Common myeloid progenitor, CD34-positive (primary cell): ENCODE measurements around the gene CBL.
A peak's percentile ranks its signal among the peaks of the same experiment; 100 is the strongest.

ENCODE experiments used
- CTCF ChIA-PET: fragments of 350-600 bp; sonication (Branson Sonifier 250); formaldehyde crosslinking; loops from one replicate; lab custom pipeline; 2021; ENCODE audit warnings: antibody characterized with exemption; lab: Charles Lee
- POLR2A ChIA-PET: fragments of 350-600 bp; sonication (Branson Sonifier 250); formaldehyde crosslinking; loops from one replicate; lab custom pipeline; 2021; ENCODE audit warnings: antibody characterized with exemption; lab: Charles Lee
- DNase-seq, 3 donors: peaks; one replicate each; pipeline versions ENCODE4 v3.0.0 to v3.0.0-alpha.2; 2013
- H3K27ac ChIP-seq, 2 experiments: 1 replicate in 1 of 2; 2 replicates in 1 of 2; pipeline ENCODE4 v1.7.0; 2013; ENCODE audit warnings: inconsistent platforms in 2 of 2, low read length in 2 of 2, mild to moderate bottlenecking in 2 of 2, low read depth in 1 of 2, moderate library complexity in 1 of 2; ENCODE audit not compliant: severe bottlenecking in 2 of 2, insufficient read depth in 1 of 2, poor library complexity in 1 of 2
- H3K27me3 ChIP-seq, 5 experiments: replicated peaks in 2 of 5; 1 replicate in 3 of 5; 2 replicates in 2 of 5; pipeline versions ENCODE4 v1.6.1 to v1.7.0; 2013; ENCODE audit warnings: low read length in 4 of 5, mild to moderate bottlenecking in 2 of 5, moderate library complexity in 2 of 5, inconsistent platforms in 1 of 5; ENCODE audit not compliant: insufficient read depth in 5 of 5, control insufficient read depth in 4 of 5
- H3K36me3 ChIP-seq, 4 experiments: 1 replicate in 2 of 4; 2 replicates in 2 of 4; pipeline versions ENCODE4 v1.6.1 to v1.7.0; 2013; ENCODE audit warnings: low read length in 3 of 4, control low read depth in 1 of 4, mild to moderate bottlenecking in 1 of 4; ENCODE audit not compliant: control insufficient read depth in 4 of 4, insufficient read depth in 4 of 4
- H3K4me1 ChIP-seq, 4 experiments: 1 replicate in 3 of 4; 2 replicates in 1 of 4; pipeline versions ENCODE4 v1.6.1 to v1.7.1; 2013; ENCODE audit warnings: low read length in 3 of 4, mild to moderate bottlenecking in 3 of 4, control low read depth in 1 of 4, inconsistent platforms in 1 of 4, moderate library complexity in 1 of 4; ENCODE audit not compliant: control insufficient read depth in 4 of 4, insufficient read depth in 4 of 4; ENCODE audit errors: control extremely low read depth in 1 of 4
- H3K4me3 ChIP-seq, 7 experiments: 1 replicate in 4 of 7; 2 replicates in 3 of 7; pipeline versions ENCODE4 v1.5.1 to v1.7.0; 2013; ENCODE audit warnings: mild to moderate bottlenecking in 7 of 7, low read length in 6 of 7, moderate library complexity in 6 of 7, inconsistent platforms in 2 of 7, low read depth in 2 of 7, control low read depth in 1 of 7; ENCODE audit not compliant: insufficient read depth in 4 of 7, control insufficient read depth in 1 of 7; ENCODE audit errors: extremely low read depth in 1 of 7
- H3K9me3 ChIP-seq, 5 experiments: 1 replicate in 4 of 5; 2 replicates in 1 of 5; pipeline versions ENCODE4 v1.6.1 to v1.7.1; 2013; ENCODE audit warnings: low read length in 4 of 5, mild to moderate bottlenecking in 2 of 5, inconsistent platforms in 1 of 5, low read depth in 1 of 5, moderate library complexity in 1 of 5; ENCODE audit not compliant: control insufficient read depth in 4 of 5, insufficient read depth in 2 of 5; ENCODE audit errors: control extremely low read depth in 1 of 5
- WGBS: methylation state at CpG from one replicate; pipeline ENCODE4 v1.1.5; 2013; ENCODE audit not compliant: insufficient coverage; 5-methylcytosine and 5-hydroxymethylcytosine counted together

Gene CBL

DNA sequence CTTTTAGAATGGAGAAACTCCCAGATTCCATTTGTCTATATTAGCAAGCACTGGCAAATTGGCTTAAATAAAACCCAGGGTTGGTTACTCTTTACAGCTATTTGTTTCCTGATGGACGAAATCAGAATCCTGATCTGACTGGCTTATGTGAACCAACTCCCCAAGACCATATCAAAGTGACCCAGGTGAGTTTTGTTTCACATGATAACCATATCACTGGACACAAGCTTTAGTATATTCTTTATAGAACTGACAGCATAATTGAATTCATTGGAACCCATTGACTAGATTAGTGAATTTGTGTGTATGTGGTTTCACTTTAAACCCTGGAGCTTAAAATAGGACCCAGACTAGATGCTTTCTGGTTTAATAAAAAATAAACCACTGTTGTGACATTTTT is 71.5 kb downstream of the CBL start:
- POLR2A ChIA-PET: no interaction called here
- CTCF ChIA-PET: interaction anchor here (0.6 to 2.1 kb wide), 6 partner anchors 10 to 132 kb away, joined by 3 to 7 read pairs (median 4); no protein-coding TSS in a partner anchor
- no peak for DNase-seq
- no peaks in the 10 kb centered on the region for H3K27me3 ChIP-seq
- H3K4me3 ChIP-seq: no peak overlapping the region
- H3K9me3 ChIP-seq: no peaks in the 10 kb centered on the region
- H3K36me3 ChIP-seq: peaks cover 18 to 55% (median 32%) of the 10 kb centered on the region in 4 experiments
- peaks cover 0 to 4% (median 1%) of the 10 kb centered on the region in 4 experiments for H3K4me1 ChIP-seq
- no peak overlapping the region for H3K27ac ChIP-seq
- 100% methylated on average over 1 of the region's 1 CpG for WGBS

DNA sequence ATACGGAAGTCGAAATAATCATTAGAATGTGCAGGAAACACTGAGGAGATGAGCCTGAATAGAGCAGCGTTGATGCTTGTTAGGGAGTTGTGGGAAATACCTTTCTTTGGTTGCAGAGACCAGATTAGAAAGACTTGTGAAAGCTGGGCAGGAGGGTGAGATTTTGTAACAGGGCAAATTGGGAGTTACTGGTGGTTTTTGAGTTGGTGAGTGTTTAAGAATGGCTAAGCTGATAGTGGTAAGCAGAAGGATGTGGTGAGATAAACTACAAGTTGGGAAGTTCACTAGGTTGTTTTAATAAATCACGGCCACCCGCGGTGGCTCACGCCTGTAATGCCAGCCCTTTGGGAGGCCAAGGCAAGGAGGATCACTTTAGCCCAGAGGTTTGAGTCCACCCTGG is 76.4 kb downstream of the CBL start:
- Histone ChIP-seq H3K9me3 (no peaks in the 10 kb centered on the region), H3K4me3 (no peak overlapping the region), H3K4me1 (peaks cover 0 to 4% (median 1%) of the 10 kb centered on the region in 4 experiments), H3K27ac (no peak overlapping the region), H3K36me3 (peaks cover 13 to 50% (median 32%) of the 10 kb centered on the region in 4 experiments), H3K27me3 (no peaks in the 10 kb centered on the region)
- 37% methylated on average over 7 of the region's 7 CpGs for WGBS
- ChIA-PET POLR2A (no interaction called here), CTCF (interaction anchor here (0.6 to 1.7 kb wide), 8 partner anchors 10 to 192 kb away, joined by 3 to 6 read pairs (median 4); no protein-coding TSS in a partner anchor)
- DNase-seq: peak; percentile 35 to 62 (median 52)

DNA sequence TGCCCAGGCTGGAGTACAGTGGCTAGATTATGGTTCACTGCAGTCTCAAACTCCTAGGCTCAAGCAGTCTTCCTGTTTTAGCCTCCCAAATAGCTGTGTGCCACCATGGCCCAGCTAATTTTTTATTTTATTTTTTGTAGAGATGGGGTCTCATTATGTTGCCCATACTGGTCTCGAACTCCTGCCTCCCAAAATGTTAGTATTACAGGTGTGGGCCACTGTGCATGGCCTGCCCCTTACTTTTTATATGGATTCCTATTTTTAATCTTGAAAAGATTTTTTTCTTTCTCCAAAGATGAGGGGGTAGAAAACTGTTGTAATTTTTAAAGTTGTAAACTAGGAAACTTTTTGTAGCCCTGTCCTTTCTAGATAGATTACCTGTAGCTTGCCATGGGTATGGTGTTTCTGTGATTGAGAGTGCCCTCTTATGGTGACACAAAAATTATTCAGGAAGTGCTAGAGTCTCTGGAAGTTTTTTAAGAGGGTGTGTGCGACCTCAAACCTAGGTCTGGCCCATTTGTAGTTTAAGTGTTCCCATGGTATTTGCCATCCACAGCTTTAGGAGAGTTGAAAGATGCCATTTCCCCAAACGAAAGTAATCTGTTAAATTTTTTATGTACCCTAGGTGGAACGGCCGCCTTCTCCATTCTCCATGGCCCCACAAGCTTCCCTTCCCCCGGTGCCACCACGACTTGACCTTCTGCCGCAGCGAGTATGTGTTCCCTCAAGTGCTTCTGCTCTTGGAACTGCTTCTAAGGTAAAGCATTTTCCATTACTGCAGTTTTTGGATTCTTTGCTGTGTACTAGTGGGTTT is 78.4 kb downstream of the CBL start:
- no peaks in the 10 kb centered on the region for H3K9me3 ChIP-seq
- no peak overlapping the region for H3K4me3 ChIP-seq
- 59% methylated on average over 6 of the region's 9 CpGs for WGBS
- H3K27me3 ChIP-seq: no peaks in the 10 kb centered on the region
- CTCF ChIA-PET: interaction anchor here (0.8 to 2.5 kb wide), 15 partner anchors 10 to 127 kb away, joined by 3 to 15 read pairs (median 4); partner anchors contain the start of genes CBL, MCAM and NLRX1
- H3K36me3 ChIP-seq: peaks cover 12 to 45% (median 29%) of the 10 kb centered on the region in 4 experiments
- DNase-seq: peak; percentile 61 to 75 (median 75)
- POLR2A ChIA-PET: interaction anchor here (0.5 to 0.8 kb wide), 3 partner anchors 9 to 217 kb away, joined by 3 to 4 read pairs (median 4); partner anchors contain the start of gene VPS11
- peaks cover 0 to 4% (median 1%) of the 10 kb centered on the region in 4 experiments for H3K4me1 ChIP-seq
- no peak overlapping the region for H3K27ac ChIP-seq

DNA sequence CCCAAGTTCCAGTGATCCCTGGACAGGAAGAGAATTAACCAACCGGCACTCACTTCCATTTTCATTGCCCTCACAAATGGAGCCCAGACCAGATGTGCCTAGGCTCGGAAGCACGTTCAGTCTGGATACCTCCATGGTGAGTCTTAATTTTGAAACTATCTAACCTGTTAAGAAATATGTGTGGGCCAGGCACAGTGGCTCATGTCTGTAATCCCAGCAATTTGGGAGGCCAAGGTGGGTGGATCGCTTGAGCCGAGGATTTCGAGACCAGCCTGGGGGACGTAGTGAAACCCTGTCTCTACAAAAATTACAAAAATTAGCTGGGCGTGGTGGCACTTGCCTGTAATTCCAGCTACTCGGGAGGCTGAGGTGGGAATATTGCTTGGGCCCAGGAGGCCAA is 79.3 kb downstream of the CBL start:
- 100% methylated on average over 8 of the region's 9 CpGs for WGBS

DNA sequence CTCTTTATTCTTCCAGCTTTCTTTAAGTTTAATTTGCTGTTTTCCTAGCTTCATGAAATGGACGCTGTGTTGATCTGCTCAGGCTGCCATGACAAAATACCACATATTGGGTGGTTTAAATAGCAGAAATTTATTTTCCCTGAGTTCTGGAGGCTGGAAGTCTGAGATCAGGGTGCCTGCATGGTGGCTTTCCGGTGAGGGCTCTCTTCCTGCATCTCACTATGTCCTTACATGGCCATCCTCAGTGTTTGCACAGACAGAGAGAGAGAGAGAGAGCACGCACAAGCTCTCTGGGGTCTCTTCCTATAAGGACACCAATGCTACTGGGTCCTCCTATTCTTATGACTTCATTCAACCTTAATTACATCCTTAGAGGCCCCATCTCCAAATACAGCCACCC is 82.1 kb downstream of the CBL start:
- WGBS: 100% methylated on average over 2 of the region's 3 CpGs
- Histone ChIP-seq H3K4me3 (no peak overlapping the region), H3K9me3 (peaks cover 0 to 10% (median 9%) of the 10 kb centered on the region in 5 experiments), H3K27me3 (no peaks in the 10 kb centered on the region), H3K4me1 (no peaks in the 10 kb centered on the region), H3K27ac (no peak overlapping the region), H3K36me3 (peaks cover 13 to 54% (median 38%) of the 10 kb centered on the region in 4 experiments)
- no peak for DNase-seq
- CTCF ChIA-PET: interaction anchor here (0.7 to 1.2 kb wide), 2 partner anchors 82 to 175 kb away, joined by 3 read pairs; partner anchors contain the start of gene CBL
- POLR2A ChIA-PET: no interaction called here

More for the DNA sequence above, 79.3 kb downstream of the CBL start:
- peaks cover 0 to 4% (median 1%) of the 10 kb centered on the region in 4 experiments for H3K4me1 ChIP-seq
- peaks cover 0 to 3% (median 0%) of the 10 kb centered on the region in 5 experiments for H3K9me3 ChIP-seq
- no peak overlapping the region for H3K4me3 ChIP-seq
- H3K27ac ChIP-seq: no peak overlapping the region
- H3K36me3 ChIP-seq: peaks cover 12 to 46% (median 31%) of the 10 kb centered on the region in 4 experiments
- no peaks in the 10 kb centered on the region for H3K27me3 ChIP-seq
- ChIA-PET CTCF (interaction anchor here (0.8 to 2.5 kb wide), 8 partner anchors 11 to 116 kb away, joined by 3 to 15 read pairs (median 4); partner anchors contain the start of genes CBL, MCAM and NLRX1), POLR2A (no interaction called here)
- no peak for DNase-seq

DNA sequence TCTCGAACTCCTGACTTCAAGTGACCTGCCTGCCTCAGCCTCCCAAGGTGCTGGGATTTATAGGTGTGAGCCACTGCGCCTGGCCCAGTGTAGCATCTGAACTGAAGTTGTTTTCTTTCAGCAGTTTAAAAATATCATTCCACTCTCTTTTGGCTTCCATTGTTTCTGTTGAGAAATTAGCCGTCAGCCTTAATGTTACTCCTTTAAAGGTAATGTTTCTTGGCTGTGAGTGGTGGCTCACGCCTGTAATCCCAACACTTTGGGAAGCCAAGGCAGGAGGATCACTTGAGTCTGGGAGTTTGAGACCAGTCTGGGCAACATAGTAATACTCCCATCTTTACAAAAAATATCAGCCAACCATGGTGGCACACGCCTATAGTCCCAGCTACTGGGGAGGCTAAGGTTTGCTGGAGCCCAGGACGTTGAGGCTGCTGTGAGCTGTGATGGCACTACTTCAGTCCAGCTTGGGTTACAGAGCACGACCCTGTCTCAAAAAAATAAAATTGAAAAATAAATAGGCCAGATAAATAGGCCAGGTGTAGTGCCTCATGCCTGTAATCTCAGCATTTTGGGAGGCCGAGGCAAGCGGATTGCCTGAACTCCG is 84.9 kb downstream of the CBL start:
- POLR2A ChIA-PET: no interaction called here
- CTCF ChIA-PET: interaction anchor here (0.7 to 1.3 kb wide), 3 partner anchors 10 to 32 kb away, joined by 3 to 8 read pairs (median 4); no protein-coding TSS in a partner anchor

More for the DNA sequence above, 84.9 kb downstream of the CBL start:
- Histone ChIP-seq H3K27me3 (no peaks in the 10 kb centered on the region), H3K4me3 (no peak overlapping the region), H3K4me1 (no peaks in the 10 kb centered on the region), H3K9me3 (peaks cover 0 to 10% (median 9%) of the 10 kb centered on the region in 5 experiments), H3K27ac (no peak overlapping the region), H3K36me3 (peaks cover 13 to 46% (median 28%) of the 10 kb centered on the region in 4 experiments)
- 100% methylated on average over 9 of the region's 10 CpGs for WGBS
- peak in 1 of 3 donors; percentile 6 for DNase-seq
